Keratinocyte (primary cell): ENCODE measurements around the gene MPPED1.

ENCODE experiments used
- CTCF ChIP-seq, 3 experiments: IDR thresholded peaks in 1 of 3; conservative IDR thresholded peaks in 1 of 3; optimal IDR thresholded peaks in 1 of 3; 2 replicates in 2 of 3; 3 replicates in 1 of 3; pipeline versions ENCODE3 to v1.5.1; 2011; ENCODE audit warnings: low read length in 3 of 3, mild to moderate bottlenecking in 3 of 3, moderate library complexity in 2 of 3, control low read depth in 1 of 3, inconsistent platforms in 1 of 3; ENCODE audit not compliant: insufficient read depth in 2 of 3; ENCODE audit errors: extremely low read depth in 1 of 3
- EZH2 ChIP-seq: IDR thresholded peaks from one replicate; pipeline ENCODE4 v1.6.1; 2012; ENCODE audit warnings: inconsistent platforms, mild to moderate bottlenecking, low read length, moderate library complexity

DNA sequence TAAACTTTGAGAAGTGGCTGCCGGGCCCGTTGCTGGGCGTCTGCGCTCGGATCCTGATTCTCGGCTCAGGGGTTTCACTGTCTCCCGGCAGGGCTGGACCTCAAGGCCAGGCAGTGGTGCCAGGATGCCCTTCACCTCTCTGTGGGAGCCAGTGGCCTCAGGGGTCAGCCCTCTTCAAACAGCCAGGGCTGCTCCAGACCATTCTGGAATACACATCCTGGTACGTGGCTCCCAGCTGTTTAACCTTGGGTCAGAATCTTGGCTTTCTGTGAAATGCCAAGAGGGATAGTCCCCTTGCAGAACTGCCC lies 70.5 kb downstream of the MPPED1 start:
- TF ChIP-seq EZH2 (no peak), CTCF (optimal IDR thresholded peaks at IDR 0.05 in 1 of 3, IDR thresholded peaks at IDR 0.05 in 1 of 3, conservative IDR thresholded peaks at IDR 0.05 in 1 of 3; ENCODE audit: extremely low read depth in 1 of 3, insufficient read depth in 2 of 3, low read length in 3 of 3) (no peak)
